ENCODE data around the gene ATG4D.

DNA sequence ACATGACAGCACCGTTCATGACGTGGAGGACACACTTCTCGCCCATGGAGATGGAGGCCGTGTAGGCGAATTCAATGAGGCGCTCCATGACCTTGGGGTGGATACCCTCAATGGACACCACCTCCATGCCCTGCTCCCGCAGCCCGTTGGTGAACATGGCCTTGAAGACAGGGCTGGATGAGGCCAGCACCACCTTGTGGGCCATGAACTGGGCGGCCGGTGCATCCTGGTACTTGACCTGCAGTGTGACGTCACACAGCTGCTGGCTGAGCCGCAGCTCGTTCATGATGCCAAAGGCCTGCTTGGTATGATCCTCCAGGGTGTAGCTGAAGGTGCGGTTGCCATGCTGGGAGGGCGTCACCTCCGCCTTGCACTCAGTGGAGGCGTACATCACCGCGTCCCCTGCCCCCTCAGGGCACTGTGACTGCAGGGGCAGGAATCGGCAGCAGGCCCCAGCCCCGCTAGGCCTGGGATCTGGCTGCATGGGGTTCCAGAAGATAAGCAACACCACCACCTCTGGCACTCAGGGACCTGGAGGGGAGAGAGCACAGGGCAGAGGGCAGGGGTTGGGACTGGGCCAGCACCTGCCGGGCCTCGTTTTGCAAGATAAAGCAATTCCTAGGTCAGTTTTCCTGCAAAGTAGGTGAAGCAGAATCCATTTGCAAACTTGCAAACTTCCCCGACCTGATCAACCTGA, 44.0 kb upstream of the ATG4D start:
- TF ChIP-seq, protein P1, sequence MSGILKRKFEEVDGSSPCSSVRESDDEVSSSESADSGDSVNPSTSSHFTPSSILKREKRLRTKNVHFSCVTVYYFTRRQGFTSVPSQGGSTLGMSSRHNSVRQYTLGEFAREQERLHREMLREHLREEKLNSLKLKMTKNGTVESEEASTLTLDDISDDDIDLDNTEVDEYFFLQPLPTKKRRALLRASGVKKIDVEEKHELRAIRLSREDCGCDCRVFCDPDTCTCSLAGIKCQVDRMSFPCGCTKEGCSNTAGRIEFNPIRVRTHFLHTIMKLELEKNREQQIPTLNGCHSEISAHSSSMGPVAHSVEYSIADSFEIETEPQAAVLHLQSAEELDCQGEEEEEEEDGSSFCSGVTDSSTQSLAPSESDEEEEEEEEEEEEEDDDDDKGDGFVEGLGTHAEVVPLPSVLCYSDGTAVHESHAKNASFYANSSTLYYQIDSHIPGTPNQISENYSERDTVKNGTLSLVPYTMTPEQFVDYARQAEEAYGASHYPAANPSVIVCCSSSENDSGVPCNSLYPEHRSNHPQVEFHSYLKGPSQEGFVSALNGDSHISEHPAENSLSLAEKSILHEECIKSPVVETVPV (CRISPR knock-in tag; IDR thresholded peaks at IDR 0.05) = no peak
- TF ChIP-seq, protein P2, sequence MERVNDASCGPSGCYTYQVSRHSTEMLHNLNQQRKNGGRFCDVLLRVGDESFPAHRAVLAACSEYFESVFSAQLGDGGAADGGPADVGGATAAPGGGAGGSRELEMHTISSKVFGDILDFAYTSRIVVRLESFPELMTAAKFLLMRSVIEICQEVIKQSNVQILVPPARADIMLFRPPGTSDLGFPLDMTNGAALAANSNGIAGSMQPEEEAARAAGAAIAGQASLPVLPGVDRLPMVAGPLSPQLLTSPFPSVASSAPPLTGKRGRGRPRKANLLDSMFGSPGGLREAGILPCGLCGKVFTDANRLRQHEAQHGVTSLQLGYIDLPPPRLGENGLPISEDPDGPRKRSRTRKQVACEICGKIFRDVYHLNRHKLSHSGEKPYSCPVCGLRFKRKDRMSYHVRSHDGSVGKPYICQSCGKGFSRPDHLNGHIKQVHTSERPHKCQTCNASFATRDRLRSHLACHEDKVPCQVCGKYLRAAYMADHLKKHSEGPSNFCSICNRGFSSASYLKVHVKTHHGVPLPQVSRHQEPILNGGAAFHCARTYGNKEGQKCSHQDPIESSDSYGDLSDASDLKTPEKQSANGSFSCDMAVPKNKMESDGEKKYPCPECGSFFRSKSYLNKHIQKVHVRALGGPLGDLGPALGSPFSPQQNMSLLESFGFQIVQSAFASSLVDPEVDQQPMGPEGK (CRISPR knock-in tag; IDR thresholded peaks at IDR 0.05; ENCODE audit: borderline replicate concordance) = no peak
- TF ChIP-seq ISL1 (CRISPR knock-in tag; IDR thresholded peaks at IDR 0.05) (no peak), ZNF565 (CRISPR knock-in tag; conservative IDR thresholded peaks at IDR 0.05; ENCODE audit: low read depth) (no peak), ESRRG (CRISPR knock-in tag; IDR thresholded peaks at IDR 0.05) (no peak), GLIS3 (CRISPR knock-in tag; IDR thresholded peaks at IDR 0.05) (no peak), SNAI2 (CRISPR knock-in tag; IDR thresholded peaks at IDR 0.05) (no peak), RARB (CRISPR knock-in tag; IDR thresholded peaks at IDR 0.05) (no peak), ZFP30 (CRISPR knock-in tag; IDR thresholded peaks at IDR 0.05) (no peak), TOX (CRISPR knock-in tag; IDR thresholded peaks at IDR 0.05; ENCODE audit: borderline replicate concordance) (no peak)

All from SK-N-SH treated with all-trans-retinoic acid at 6 μM for 48 hours (cell line).